GM13976 (cell line): ENCODE measurements around the gene SLC8B1.

Experiments
- DNase-seq: peaks from one replicate; pipeline ENCODE4 v3.0.0; 2012; ENCODE audit warnings: low spot score
- in situ Hi-C: fragments of 300-500 bp; cut with MboI; formaldehyde crosslinking; loops from one replicate; pipeline ENCODE4 v1.12.0; 2022; ENCODE audit warnings: low sequenced_read_pairs, mixed read lengths, inconsistent platforms; ENCODE audit not compliant: unreplicated experiment
- TF ChIP-seq, protein P1 (sequence below): IDR thresholded peaks from 2 replicates; pipeline ENCODE4 v1.5.1; 2012; ENCODE audit warnings: borderline replicate concordance, mild to moderate bottlenecking; ENCODE audit not compliant: insufficient read depth; ENCODE audit errors: extremely low read depth, missing control alignments, control extremely low read depth

SLC8B1 gene

DNA sequence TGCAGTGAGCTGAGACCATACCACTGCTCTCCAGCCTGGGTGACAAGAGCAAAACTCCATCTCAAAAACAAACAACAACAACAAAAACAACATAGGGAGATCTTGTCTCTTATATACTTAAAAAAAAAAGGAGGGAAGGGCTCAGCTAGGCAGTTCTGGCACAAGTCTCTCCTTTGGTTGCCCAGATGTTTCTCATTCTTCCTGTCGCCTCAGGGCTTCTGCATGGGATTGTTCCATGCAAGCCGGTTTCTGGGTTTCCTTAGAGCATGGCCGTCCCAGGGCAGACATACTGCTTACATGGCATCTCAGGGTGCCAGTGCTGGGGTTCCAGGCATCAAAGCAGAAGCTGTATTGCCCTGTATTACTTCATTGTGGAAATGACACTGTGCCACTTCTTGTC, 5.2 kb upstream of the SLC8B1 start:
- no peak for DNase-seq
- TF ChIP-seq, protein P1, sequence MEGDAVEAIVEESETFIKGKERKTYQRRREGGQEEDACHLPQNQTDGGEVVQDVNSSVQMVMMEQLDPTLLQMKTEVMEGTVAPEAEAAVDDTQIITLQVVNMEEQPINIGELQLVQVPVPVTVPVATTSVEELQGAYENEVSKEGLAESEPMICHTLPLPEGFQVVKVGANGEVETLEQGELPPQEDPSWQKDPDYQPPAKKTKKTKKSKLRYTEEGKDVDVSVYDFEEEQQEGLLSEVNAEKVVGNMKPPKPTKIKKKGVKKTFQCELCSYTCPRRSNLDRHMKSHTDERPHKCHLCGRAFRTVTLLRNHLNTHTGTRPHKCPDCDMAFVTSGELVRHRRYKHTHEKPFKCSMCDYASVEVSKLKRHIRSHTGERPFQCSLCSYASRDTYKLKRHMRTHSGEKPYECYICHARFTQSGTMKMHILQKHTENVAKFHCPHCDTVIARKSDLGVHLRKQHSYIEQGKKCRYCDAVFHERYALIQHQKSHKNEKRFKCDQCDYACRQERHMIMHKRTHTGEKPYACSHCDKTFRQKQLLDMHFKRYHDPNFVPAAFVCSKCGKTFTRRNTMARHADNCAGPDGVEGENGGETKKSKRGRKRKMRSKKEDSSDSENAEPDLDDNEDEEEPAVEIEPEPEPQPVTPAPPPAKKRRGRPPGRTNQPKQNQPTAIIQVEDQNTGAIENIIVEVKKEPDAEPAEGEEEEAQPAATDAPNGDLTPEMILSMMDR, result no peak
- in situ Hi-C loops, result no loop called here

DNA sequence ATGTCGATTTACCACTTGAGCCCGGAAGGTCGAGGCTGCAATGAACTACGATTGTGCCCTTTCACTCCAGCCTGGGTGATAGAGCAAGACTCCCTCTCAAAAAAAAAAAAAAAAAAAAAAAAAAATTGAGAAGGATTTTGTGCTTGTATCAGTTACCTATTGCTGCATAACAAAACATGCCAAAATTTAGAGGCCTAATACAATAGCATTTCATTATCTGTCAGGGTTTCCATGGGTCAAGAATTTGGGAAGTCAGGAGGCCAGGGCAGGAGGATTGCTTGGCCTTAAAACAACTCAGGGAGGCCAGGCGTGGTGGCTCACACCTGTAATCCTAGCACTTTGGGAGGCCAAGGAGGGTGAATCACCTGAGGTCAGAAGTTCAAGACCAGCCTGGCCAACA, 4.6 kb upstream of the SLC8B1 start:
- TF ChIP-seq, protein P1, result no peak
- no peak for DNase-seq
- in situ Hi-C loops, result no loop called here

DNA sequence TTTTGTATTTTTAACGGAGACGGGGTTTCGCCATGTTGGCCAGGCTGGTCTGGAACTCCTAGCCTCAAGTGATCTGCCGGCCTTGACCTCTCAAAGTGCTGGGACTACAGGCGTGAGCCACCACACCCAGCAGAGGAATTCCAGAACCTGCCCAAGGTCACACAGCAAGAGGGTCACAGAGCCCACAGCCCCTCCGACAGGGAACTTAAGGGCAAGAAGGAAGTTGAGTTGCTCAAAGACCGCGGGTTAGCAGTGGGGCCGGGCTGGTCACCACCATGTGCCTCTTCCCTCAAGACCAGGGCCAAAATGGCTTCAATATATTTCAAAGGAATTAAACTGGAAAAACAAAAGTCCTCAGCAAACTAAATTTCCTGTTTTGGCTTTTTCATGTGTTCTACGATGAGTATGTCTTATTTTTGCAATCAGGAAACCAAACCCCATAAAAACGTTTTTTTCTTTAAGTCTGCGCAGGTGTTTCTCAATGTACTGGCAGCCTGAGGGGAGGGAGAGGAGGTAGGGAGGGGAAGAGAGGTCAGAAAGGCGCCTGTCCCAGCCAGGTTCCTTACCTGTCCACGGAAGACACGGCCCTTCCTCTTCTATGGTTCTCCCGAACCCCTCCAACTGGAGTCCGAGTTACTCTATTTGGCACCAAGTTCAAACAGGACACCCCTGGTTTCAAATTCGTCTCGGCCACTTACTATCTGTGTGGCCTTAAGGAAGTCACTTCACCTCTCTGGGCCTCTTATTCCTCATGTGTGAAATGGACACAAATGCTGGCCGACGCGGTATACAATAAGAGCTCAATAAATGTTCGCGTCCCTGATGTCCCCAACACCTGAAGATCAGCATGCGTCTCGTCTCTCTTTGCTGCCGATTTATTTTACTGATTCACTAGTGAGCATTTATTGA, 778 bp downstream of the SLC8B1 start:
- in situ Hi-C loops, result no loop called here
- no peak for DNase-seq
- TF ChIP-seq, protein P1, result no peak

DNA sequence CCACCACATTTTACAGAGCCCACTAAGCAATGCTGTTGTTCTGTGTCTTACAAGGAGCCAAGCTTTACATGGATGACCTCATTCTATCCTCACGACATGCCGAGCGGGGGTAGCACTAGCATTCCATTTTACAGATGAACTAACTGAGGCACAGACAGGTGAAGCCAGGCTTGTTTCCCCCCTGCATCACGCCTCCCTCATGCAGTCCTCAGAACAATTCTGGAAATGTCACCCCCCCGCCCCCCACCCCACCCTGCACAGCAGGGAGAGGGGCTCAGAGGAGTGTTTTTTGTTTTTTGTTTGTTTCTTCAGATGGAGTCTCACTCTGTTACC, 1.5 kb downstream of the SLC8B1 start:
- TF ChIP-seq, protein P1, result no peak
- no peak for DNase-seq
- in situ Hi-C loops, result no loop called here

DNA sequence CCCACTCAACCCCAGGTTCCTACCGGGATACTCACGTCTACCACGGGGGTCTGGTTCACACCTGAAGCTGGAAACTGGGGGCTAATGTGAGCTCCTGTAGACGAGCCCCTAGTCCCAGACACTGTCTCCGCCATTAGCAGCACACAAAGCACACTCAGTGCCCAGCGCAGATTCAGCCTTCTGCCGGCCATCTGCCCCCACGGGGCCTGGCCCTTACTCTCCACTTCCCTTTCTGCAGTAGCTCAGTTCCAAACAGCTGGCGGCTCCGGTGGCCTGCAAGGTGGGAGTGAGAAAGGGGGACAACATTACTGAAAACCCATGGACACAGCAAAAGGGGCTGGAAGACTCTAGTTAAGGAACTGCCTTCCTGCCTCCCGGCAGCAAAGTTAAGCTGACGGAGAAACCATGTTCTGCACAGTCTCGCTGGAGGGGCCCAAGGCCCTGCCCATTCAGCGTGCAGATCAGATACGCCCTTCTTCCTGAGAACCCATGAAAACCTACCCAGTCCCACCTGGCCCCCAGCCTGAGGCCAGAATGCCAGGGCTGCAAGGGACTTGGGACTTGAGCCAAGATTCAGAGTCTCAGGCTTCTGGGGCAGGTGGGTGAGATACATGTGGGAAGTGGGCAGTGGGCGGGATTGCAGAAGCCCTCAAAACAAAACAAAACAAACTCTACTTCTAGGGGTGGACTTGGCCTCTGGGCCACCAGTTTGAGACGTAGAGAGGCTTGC, 2.1 kb downstream of the SLC8B1 start:
- in situ Hi-C loops, result no loop called here
- TF ChIP-seq, protein P1, result no peak
- no peak for DNase-seq

DNA sequence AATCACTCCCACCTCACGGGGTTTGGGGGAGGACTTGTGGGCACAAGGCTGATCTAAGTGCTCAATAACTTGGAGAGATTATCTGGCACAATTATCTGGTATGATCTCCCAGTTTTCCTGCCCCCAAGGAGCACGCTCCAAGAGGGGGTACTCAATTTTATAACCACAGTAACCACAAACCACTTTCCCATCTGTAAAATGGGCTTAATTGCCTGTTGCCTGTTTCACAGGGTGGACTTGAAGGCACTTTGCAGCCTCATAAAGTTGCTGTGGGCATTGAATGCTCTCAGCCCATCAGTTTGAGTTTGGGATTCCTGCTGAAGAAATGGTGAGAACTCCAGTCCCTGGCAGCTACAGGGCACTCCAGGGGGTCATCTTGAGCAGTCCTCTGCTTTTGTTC, 4.4 kb downstream of the SLC8B1 start:
- in situ Hi-C loops, result no loop called here
- DNase-seq, result no peak
- TF ChIP-seq, protein P1, result no peak
